GM12864 (cell line): ENCODE data around the gene GNA12.

Source experiments
- DNase-seq: peaks from one replicate; pipeline ENCODE4 v3.0.0-alpha.2; 2011; ENCODE audit warnings: low read depth
- H3K4me3 ChIP-seq: 2 replicates; pipeline ENCODE4 v1.5.1; 2011; ENCODE audit warnings: mild to moderate bottlenecking, low read depth, low read length, control low read depth
- CTCF ChIP-seq: IDR thresholded peaks from 2 replicates; pipeline ENCODE4 v1.5.1; 2011; ENCODE audit warnings: low read depth, mild to moderate bottlenecking, moderate library complexity, low read length, control low read depth, inconsistent platforms; ENCODE audit errors: missing control alignments

The GNA12 gene

GRCh38 chr7:2792856-2793487 is 51.1 kb downstream of the GNA12 start:
- TF ChIP-seq CTCF: no peak
- no peak overlapping the region for H3K4me3 ChIP-seq
- no peak for DNase-seq

GRCh38 chr7:2792235-2792634 is 51.9 kb downstream of the GNA12 start:
- no peak for TF ChIP-seq CTCF
- H3K4me3 ChIP-seq: no peak overlapping the region
- DNase-seq: no peak

- H3K4me3 ChIP-seq: no peak overlapping the region
- no peak for DNase-seq
- no peak for TF ChIP-seq CTCF
These were observed 52.7 kb downstream of the GNA12 start for GRCh38 chr7:2791390-2791789.

GRCh38 chr7:2787251-2787951 is 56.7 kb downstream of the GNA12 start:
- DNase-seq: no peak
- TF ChIP-seq CTCF: no peak

GRCh38 chr7:2786607-2787116 is 57.4 kb downstream of the GNA12 start:
- DNase-seq: no peak
- no peak for TF ChIP-seq CTCF
- no peak overlapping the region for H3K4me3 ChIP-seq

More at GRCh38 chr7:2787251-2787951, 56.7 kb downstream of the GNA12 start:
- no peak overlapping the region for H3K4me3 ChIP-seq

GRCh38 chr7:2785071-2785500 is 59.0 kb downstream of the GNA12 start:
- no peak for TF ChIP-seq CTCF
- DNase-seq: peak; percentile 12
- no peak overlapping the region for H3K4me3 ChIP-seq
